H1 (cell line): ENCODE measurements around the gene RILP. TPM values are rescaled to one million over a fixed set of nuclear protein-coding genes. Genes with fewer than 3 reads are reported as not detected.
A peak's percentile ranks its signal among the peaks of the same experiment; 100 is the strongest.

Experiments used
- CTCF ChIA-PET: fragments of 300-600 bp; sonication (Branson Sonifier 250); formaldehyde crosslinking; loops from one replicate; lab custom pipeline; 2021; ENCODE audit not compliant: partially characterized antibody; lab: Charles Lee
- POLR2A ChIA-PET: fragments of 300-600 bp; sonication (Branson Sonifier 250); formaldehyde crosslinking; loops from one replicate; lab custom pipeline; 2021; ENCODE audit warnings: inconsistent platforms; ENCODE audit not compliant: partially characterized antibody; lab: Charles Lee
- DNase-seq, 2 experiments: peaks; one replicate each; pipeline versions ENCODE4 v3.0.0 to v3.0.0-alpha.2; 2010 to 2022; ENCODE audit warnings: low spot score in 2 of 2, low read depth in 1 of 2, mixed read lengths in 1 of 2
- FAIRE-seq: peaks from 2 replicates; lab custom pipeline; 2011; peaks lifted over from hg19 to GRCh38; lab: Jason Lieb, UNC
- H2AFZ ChIP-seq: 2 replicates; pipeline ENCODE4 v1.8.1; 2012; ENCODE audit warnings: low read length, inconsistent platforms
- H2AK5ac ChIP-seq: 2 replicates; pipeline ENCODE4 v1.6.1; 2013; ENCODE audit warnings: low read depth, low read length
- H2BK120ac ChIP-seq: replicated peaks from 2 replicates; pipeline ENCODE3; 2013; ENCODE audit warnings: low read depth, low read length, inconsistent platforms
- H2BK12ac ChIP-seq: 2 replicates; pipeline ENCODE4 v1.6.1; 2013; ENCODE audit warnings: low read depth, low read length
- H2BK15ac ChIP-seq: 2 replicates; pipeline ENCODE4 v1.6.1; 2013; ENCODE audit warnings: low read length
- H2BK20ac ChIP-seq: 2 replicates; pipeline ENCODE4 v1.6.1; 2013; ENCODE audit warnings: low read length
- H2BK5ac ChIP-seq: 2 replicates; pipeline ENCODE4 v1.6.1; 2013; ENCODE audit warnings: low read depth, low read length
- H3K14ac ChIP-seq: 2 replicates; pipeline ENCODE4 v1.6.1; 2013; ENCODE audit warnings: inconsistent platforms; ENCODE audit not compliant: insufficient read length
- H3K18ac ChIP-seq: 2 replicates; pipeline ENCODE4 v1.6.1; 2013; ENCODE audit warnings: low read length; ENCODE audit errors: extremely low read depth
- H3K23ac ChIP-seq: 2 replicates; pipeline ENCODE4 v1.6.1; 2013; ENCODE audit warnings: inconsistent platforms; ENCODE audit not compliant: insufficient read length
- H3K23me2 ChIP-seq: 2 replicates; pipeline ENCODE4 v1.6.1; 2013; ENCODE audit warnings: low read depth, low read length
- H3K27ac ChIP-seq: 2 replicates; pipeline ENCODE4 v1.6.1; 2011; ENCODE audit warnings: low read depth, low read length, inconsistent platforms
- H3K27me3 ChIP-seq, 4 experiments: replicated peaks in 1 of 4; 1 replicate in 1 of 4; 2 replicates in 3 of 4; pipeline versions ENCODE4 v1.6.1 to v1.8.1; 2011 to 2013; ENCODE audit warnings: low read length in 3 of 4, mild to moderate bottlenecking in 3 of 4, inconsistent platforms in 2 of 4, mixed read lengths in 2 of 4, moderate library complexity in 1 of 4; ENCODE audit not compliant: control insufficient read depth in 3 of 4, insufficient read depth in 3 of 4; ENCODE audit errors: extremely low read depth in 1 of 4
- H3K36me3 ChIP-seq, 4 experiments: 2 replicates each; pipeline versions ENCODE4 v1.6.1 to v1.8.1; 2011 to 2013; ENCODE audit warnings: mild to moderate bottlenecking in 4 of 4, low read length in 3 of 4, moderate library complexity in 2 of 4, control low read depth in 1 of 4, inconsistent platforms in 1 of 4; ENCODE audit not compliant: insufficient read depth in 4 of 4, control insufficient read depth in 2 of 4
- H3K4ac ChIP-seq: replicated peaks from 2 replicates; pipeline ENCODE3; 2013; ENCODE audit warnings: low read length, low read depth, mixed read lengths, inconsistent platforms; ENCODE audit not compliant: insufficient read length
- H3K4me1 ChIP-seq, 4 experiments: replicated peaks in 1 of 4; 1 replicate in 1 of 4; 2 replicates in 3 of 4; pipeline versions ENCODE4 v1.6.1 to v1.8.1; 2011 to 2013; ENCODE audit warnings: low read length in 3 of 4, inconsistent platforms in 2 of 4, mixed read lengths in 1 of 4; ENCODE audit not compliant: insufficient read depth in 4 of 4, control insufficient read depth in 3 of 4
- H3K4me2 ChIP-seq, 2 experiments: 2 replicates each; pipeline versions ENCODE4 v1.6.1 to v1.8.1; 2011 to 2013; ENCODE audit warnings: low read depth in 2 of 2, low read length in 2 of 2, control low read depth in 1 of 2, inconsistent platforms in 1 of 2, mild to moderate bottlenecking in 1 of 2; ENCODE audit not compliant: insufficient read depth in 1 of 2
- H3K4me3 ChIP-seq, 4 experiments: fragments of 200-600, 300-600 bp in 1 of 4; sonication (generic), shearing (Covaris generic), sonication (Bioruptor Twin) in 1 of 4; 2 replicates each; pipeline versions ENCODE4 v1.5.1 to v1.8.1; 2011 to 2016; ENCODE audit warnings: low read length in 4 of 4, low read depth in 3 of 4, control low read depth in 2 of 4, inconsistent platforms in 2 of 4, mild to moderate bottlenecking in 2 of 4, mixed read lengths in 1 of 4, moderate library complexity in 1 of 4; ENCODE audit not compliant: insufficient read depth in 2 of 4; ENCODE audit errors: extremely low read depth in 1 of 4
- H3K56ac ChIP-seq: replicated peaks from 2 replicates; pipeline ENCODE3; 2013; ENCODE audit warnings: low read depth, mild to moderate bottlenecking, mixed read lengths, low read length, inconsistent platforms; ENCODE audit not compliant: insufficient read length
- H3K79me1 ChIP-seq: 2 replicates; pipeline ENCODE4 v1.6.1; 2013; ENCODE audit warnings: low read depth, low read length, control low read depth
- H3K79me2 ChIP-seq, 2 experiments: 2 replicates each; pipeline versions ENCODE4 v1.6.1 to v1.8.1; 2012 to 2013; ENCODE audit warnings: low read length in 2 of 2, mild to moderate bottlenecking in 2 of 2, inconsistent platforms in 1 of 2; ENCODE audit not compliant: insufficient read depth in 2 of 2, control insufficient read depth in 1 of 2
- H3K9ac ChIP-seq, 4 experiments: replicated peaks in 1 of 4; 1 replicate in 1 of 4; 2 replicates in 3 of 4; pipeline versions ENCODE4 v1.6.1 to v1.8.1; 2011 to 2013; ENCODE audit warnings: low read depth in 3 of 4, low read length in 3 of 4, control low read depth in 2 of 4, mild to moderate bottlenecking in 2 of 4, moderate library complexity in 2 of 4, inconsistent platforms in 1 of 4; ENCODE audit errors: extremely low read depth in 1 of 4
- H3K9me3 ChIP-seq, 2 experiments: 2 replicates each; pipeline versions ENCODE4 v1.6.1 to v1.8.1; 2012 to 2013; ENCODE audit warnings: mild to moderate bottlenecking in 2 of 2, moderate library complexity in 2 of 2, control low read depth in 1 of 2, inconsistent platforms in 1 of 2, low read depth in 1 of 2, low read length in 1 of 2, mixed read lengths in 1 of 2; ENCODE audit not compliant: insufficient read depth in 2 of 2
- H4K20me1 ChIP-seq, 2 experiments: replicated peaks in 1 of 2; 2 replicates each; pipeline versions ENCODE3 to v1.8.1; 2011 to 2013; ENCODE audit warnings: inconsistent platforms in 2 of 2, low read length in 2 of 2, mild to moderate bottlenecking in 1 of 2; ENCODE audit not compliant: insufficient read depth in 2 of 2, control insufficient read depth in 1 of 2
- H4K5ac ChIP-seq: 2 replicates; pipeline ENCODE4 v1.6.1; 2013; ENCODE audit warnings: low read length, low read depth, mixed read lengths, inconsistent platforms; ENCODE audit not compliant: insufficient read length
- H4K8ac ChIP-seq: 2 replicates; pipeline ENCODE4 v1.8.0; 2013; ENCODE audit warnings: mild to moderate bottlenecking, moderate library complexity, low read length, inconsistent platforms; ENCODE audit not compliant: insufficient read depth; ENCODE audit errors: extremely low read depth
- H4K91ac ChIP-seq: replicated peaks from 2 replicates; pipeline ENCODE3; 2013; ENCODE audit warnings: low read length, mixed read lengths, inconsistent platforms; ENCODE audit not compliant: insufficient read length
- HDAC2 ChIP-seq, 2 experiments: fragments of 300-600 bp in 1 of 2; sonication (generic) in 1 of 2; IDR thresholded peaks; 2 replicates each; pipeline ENCODE4 v1.6.1; 2011 to 2012; ENCODE audit warnings: low read depth in 2 of 2, low read length in 2 of 2, mild to moderate bottlenecking in 2 of 2, moderate library complexity in 2 of 2, borderline replicate concordance in 1 of 2, inconsistent platforms in 1 of 2
- RXRA ChIP-seq: IDR thresholded peaks from 2 replicates; pipeline ENCODE4 v1.6.1; 2011; ENCODE audit warnings: low read depth, mild to moderate bottlenecking, low read length, moderate library complexity; ENCODE audit not compliant: insufficient read depth
- WGBS, 2 experiments: shearing (Covaris generic) in 1 of 2; methylation state at CpG; one replicate each; pipeline versions ENCODE4 v1.1.6 to v1.1.7; 2013 to 2015; ENCODE audit warnings: low lambda C conversion rate in 2 of 2, mixed read lengths in 2 of 2, inconsistent platforms in 1 of 2, low coverage in 1 of 2, missing lambda C conversion rate in 1 of 2; ENCODE audit not compliant: insufficient replicate concordance in 2 of 2, insufficient coverage in 1 of 2, insufficient read length in 1 of 2; ENCODE audit errors: extremely low coverage in 1 of 2, missing lambda C conversion rate in 1 of 2; 5-methylcytosine and 5-hydroxymethylcytosine counted together
- polyA plus RNA-seq, 7 experiments: library from polyadenylated mRNA; depleted of rRNA in 3 of 7; stranded (reverse) in 5 of 7; unstranded in 2 of 7; fragments of >200 nt in 5 of 7; fragments of 200-250 nt in 2 of 7; gene quantifications; 1 replicate in 5 of 7; 2 replicates in 1 of 7; 4 replicates in 1 of 7; pipeline versions ENCODE4 v1.2.1 to v1.2.3, GENCODE V29; 2011 to 2013; ENCODE audit warnings: missing spikeins in 2 of 7, mixed read lengths in 2 of 7
- total RNA-seq: library from RNA; stranded (reverse); fragmentation: NEBNext Ultra II Directional; extraction: Animal tissue kit (Norgen Biotek cat#: 25700); gene quantifications from 2 replicates; pipeline ENCODE4 v1.2.1, GENCODE V29; 2021

The RILP gene
- total and polyA plus RNA-seq, 2 of the 8 experiments (the other 6 are each of a cell fraction or from before 2014, with no cell fraction given): 6.8 to 7.2 TPM

DNA sequence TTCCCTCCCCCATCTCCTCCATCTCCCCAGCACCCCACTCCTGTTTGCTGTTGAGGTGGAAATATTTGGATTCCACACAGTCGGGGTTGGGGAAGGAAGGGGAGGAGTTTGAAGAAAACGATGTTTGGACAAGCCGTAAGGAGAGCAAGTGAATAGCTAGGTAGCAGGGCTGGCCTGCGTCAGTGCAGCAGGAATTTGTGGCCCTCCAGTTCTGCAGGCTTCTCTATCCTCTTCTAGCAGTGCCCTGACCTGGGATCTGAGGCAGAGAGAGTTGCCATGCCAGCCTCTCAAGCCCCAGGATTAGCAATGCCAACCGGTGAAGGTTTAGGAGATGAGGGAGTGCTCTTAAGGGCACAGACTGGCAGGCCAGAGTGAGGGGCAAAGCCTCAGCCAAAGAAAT lies 48.0 kb upstream of the RILP start:
- TF ChIP-seq RXRA (no peak), HDAC2 (IDR thresholded peaks at IDR 0.05; ENCODE audit: borderline replicate concordance in 1 of 2, low read depth in 2 of 2, low read length in 2 of 2) (no peak)
- Histone ChIP-seq H2BK15ac (no peak overlapping the region), H3K27ac (no peak overlapping the region), H3K4me2 (no peak overlapping the region), H2BK5ac (no peak overlapping the region), H3K4ac (no peak overlapping the region), H2BK20ac (no peak overlapping the region), H4K8ac (no peak overlapping the region), H2BK12ac (0 out of 2 replicates have a peak overlapping the region, but pooled peaks have one; percentile 17), H3K4me1 (no peaks in the 10 kb centered on the region), H3K9ac (no peak overlapping the region), H3K23ac (no peak overlapping the region), H3K36me3 (no peaks in the 10 kb centered on the region), H3K79me1 (no peaks in the 10 kb centered on the region), H4K20me1 (no peaks in the 10 kb centered on the region), H2AK5ac (no peak overlapping the region), H3K4me3 (no peak overlapping the region), H3K9me3 (no peaks in the 10 kb centered on the region), H3K18ac (no peak overlapping the region), H3K23me2 (no peaks in the 10 kb centered on the region), H3K79me2 (no peaks in the 10 kb centered on the region), H3K56ac (no peak overlapping the region), H2BK120ac (no peak overlapping the region), H4K91ac (no peak overlapping the region), H4K5ac (no peak overlapping the region), H2AFZ (no peak overlapping the region), H3K14ac (no peak overlapping the region), H3K27me3 (no peaks in the 10 kb centered on the region)
- ChIA-PET CTCF (interaction anchor here (1.0 kb wide), 1 partner anchor 39 kb away, joined by 4 read pairs; no protein-coding TSS in a partner anchor), POLR2A (no interaction called here)
- FAIRE-seq (no peak), DNase-seq (no peak)
- WGBS, 2 experiments: 73% methylated on average over 5 of the region's 5 CpGs; no CpG with 5 or more reads in 1 of the 2 experiments
